Measurements from ENCODE around the gene NPAS3.

NPAS3 gene

GRCh38 chr14:33728010-33728498, 789.4 kb downstream of the NPAS3 start:
- DNase-seq (ENCODE audit: low spot score) (no peak), ATAC-seq (ENCODE audit: low read depth) (no peak)
- Histone ChIP-seq H3K4me1 (ENCODE audit: insufficient read depth, poor library complexity, severe bottlenecking) (no peaks in the 10 kb centered on the region), H3K27me3 (ENCODE audit: insufficient read depth, poor library complexity, severe bottlenecking) (no peaks in the 10 kb centered on the region), H3K9me3 (ENCODE audit: severe bottlenecking) (no peaks in the 10 kb centered on the region), H3K36me3 (ENCODE audit: low read depth) (no peaks in the 10 kb centered on the region), H3K27ac (ENCODE audit: poor library complexity, severe bottlenecking) (no peak overlapping the region), H3K4me3 (ENCODE audit: severe bottlenecking) (no peak overlapping the region)
- TF ChIP-seq CTCF (IDR thresholded peaks at IDR 0.05; ENCODE audit: poor library complexity, severe bottlenecking), result no peak

DNA sequence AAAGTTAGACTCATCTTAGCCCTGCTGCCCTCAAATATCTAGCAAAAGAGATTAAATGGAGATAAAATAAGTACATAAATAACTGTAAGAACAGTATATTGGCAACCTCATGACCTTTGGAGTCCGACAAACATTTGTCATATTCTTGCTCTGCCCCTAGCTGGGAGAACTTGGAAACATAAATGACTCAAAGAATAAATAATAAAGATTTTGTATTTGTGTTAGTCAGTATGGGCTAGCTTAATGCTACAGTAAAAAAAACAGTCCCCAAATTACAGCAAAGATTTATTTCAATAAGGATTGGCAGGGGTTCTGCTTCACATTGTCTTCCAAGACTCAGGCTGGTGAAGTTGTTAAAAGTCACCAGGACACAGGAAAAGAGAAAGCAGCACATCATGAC, 791.5 kb downstream of the NPAS3 start:
- Histone ChIP-seq H3K4me1 (ENCODE audit: insufficient read depth, poor library complexity, severe bottlenecking) (no peaks in the 10 kb centered on the region), H3K27ac (ENCODE audit: poor library complexity, severe bottlenecking) (no peak overlapping the region), H3K36me3 (ENCODE audit: low read depth) (no peaks in the 10 kb centered on the region), H3K4me3 (ENCODE audit: severe bottlenecking) (no peak overlapping the region), H3K27me3 (ENCODE audit: insufficient read depth, poor library complexity, severe bottlenecking) (no peaks in the 10 kb centered on the region), H3K9me3 (ENCODE audit: severe bottlenecking) (no peaks in the 10 kb centered on the region)
- DNase-seq (ENCODE audit: low spot score) (no peak), ATAC-seq (ENCODE audit: low read depth) (no peak)
- no peak for TF ChIP-seq CTCF (IDR thresholded peaks at IDR 0.05; ENCODE audit: poor library complexity, severe bottlenecking)

DNA sequence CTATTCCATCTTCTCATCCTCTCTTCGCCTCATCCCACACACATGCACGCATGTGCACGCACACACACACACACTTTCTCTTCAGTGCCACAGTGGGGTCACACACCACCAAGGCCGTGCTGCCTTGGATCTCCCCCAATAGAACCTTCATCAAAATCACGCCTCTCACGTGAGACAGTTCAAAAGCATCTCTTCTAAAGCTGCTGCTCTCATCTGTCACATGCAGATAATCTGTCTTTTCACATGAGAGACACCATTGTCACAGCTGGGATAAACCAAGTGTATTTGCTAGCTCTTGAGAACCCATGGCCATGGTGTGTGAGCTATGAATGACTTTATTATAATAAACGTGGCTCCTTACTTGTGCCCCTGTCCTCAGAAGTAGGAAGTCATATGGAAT, 793.5 kb downstream of the NPAS3 start:
- no peak overlapping the region for H3K27ac ChIP-seq (ENCODE audit: poor library complexity, severe bottlenecking)
- ATAC-seq (ENCODE audit: low read depth) (no peak), DNase-seq (ENCODE audit: low spot score) (no peak)
- H3K36me3 ChIP-seq (ENCODE audit: low read depth), result no peaks in the 10 kb centered on the region
- no peak overlapping the region for H3K4me3 ChIP-seq (ENCODE audit: severe bottlenecking)
- TF ChIP-seq CTCF (IDR thresholded peaks at IDR 0.05; ENCODE audit: poor library complexity, severe bottlenecking), result no peak
- no peaks in the 10 kb centered on the region for H3K27me3 ChIP-seq (ENCODE audit: insufficient read depth, poor library complexity, severe bottlenecking)
- no peaks in the 10 kb centered on the region for H3K4me1 ChIP-seq (ENCODE audit: insufficient read depth, poor library complexity, severe bottlenecking)
- H3K9me3 ChIP-seq (ENCODE audit: severe bottlenecking), result no peaks in the 10 kb centered on the region

DNA sequence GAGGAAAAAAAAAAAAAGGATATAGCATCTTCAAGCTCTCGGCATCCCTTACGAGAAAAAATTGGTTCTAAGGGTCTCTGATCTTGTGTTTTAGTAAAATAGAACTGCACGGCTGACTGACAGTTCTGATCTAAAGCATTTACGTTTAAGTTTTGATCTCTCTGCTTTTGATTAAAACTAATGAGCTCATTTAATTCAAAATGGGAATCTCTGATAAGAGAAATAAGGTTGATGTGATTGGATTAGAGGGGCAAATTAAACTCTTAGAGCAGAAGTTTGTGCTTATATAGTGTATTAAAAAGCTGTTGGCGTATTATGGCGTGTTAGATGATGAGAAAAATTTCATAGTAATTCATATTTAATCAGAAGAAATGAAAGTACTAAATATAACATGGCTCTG, 794.6 kb downstream of the NPAS3 start:
- no peaks in the 10 kb centered on the region for H3K36me3 ChIP-seq (ENCODE audit: low read depth)
- no peaks in the 10 kb centered on the region for H3K4me1 ChIP-seq (ENCODE audit: insufficient read depth, poor library complexity, severe bottlenecking)
- no peak for TF ChIP-seq CTCF (IDR thresholded peaks at IDR 0.05; ENCODE audit: poor library complexity, severe bottlenecking)
- DNase-seq (ENCODE audit: low spot score) (no peak), ATAC-seq (ENCODE audit: low read depth) (no peak)
- H3K27ac ChIP-seq (ENCODE audit: poor library complexity, severe bottlenecking), result no peak overlapping the region
- no peaks in the 10 kb centered on the region for H3K27me3 ChIP-seq (ENCODE audit: insufficient read depth, poor library complexity, severe bottlenecking)
- H3K4me3 ChIP-seq (ENCODE audit: severe bottlenecking), result no peak overlapping the region
- no peaks in the 10 kb centered on the region for H3K9me3 ChIP-seq (ENCODE audit: severe bottlenecking)

GRCh38 chr14:33733721-33734120, 795.0 kb downstream of the NPAS3 start:
- no peak for TF ChIP-seq CTCF (IDR thresholded peaks at IDR 0.05; ENCODE audit: poor library complexity, severe bottlenecking)
- no peak for DNase-seq (ENCODE audit: low spot score)
- Histone ChIP-seq H3K4me3 (ENCODE audit: severe bottlenecking) (no peak overlapping the region), H3K4me1 (ENCODE audit: insufficient read depth, poor library complexity, severe bottlenecking) (no peaks in the 10 kb centered on the region), H3K27me3 (ENCODE audit: insufficient read depth, poor library complexity, severe bottlenecking) (no peaks in the 10 kb centered on the region), H3K27ac (ENCODE audit: poor library complexity, severe bottlenecking) (no peak overlapping the region), H3K36me3 (ENCODE audit: low read depth) (no peaks in the 10 kb centered on the region), H3K9me3 (ENCODE audit: severe bottlenecking) (no peaks in the 10 kb centered on the region)
- ATAC-seq (ENCODE audit: low read depth), result no peak
